ENCODE measurements around the gene SUGP1.

- TF ChIP-seq CTCF (IDR thresholded peaks at IDR 0.05) (no peak), POLR2A (IDR thresholded peaks at IDR 0.05) (no peak)
Observed at GRCh38 chr19:19324059-19324770, 3.9 kb upstream of the SUGP1 start.
